ENCODE data around the gene NAA40. TPM values are rescaled to one million over a fixed set of nuclear protein-coding genes. Genes with fewer than 3 reads are reported as not detected.

Gene NAA40
- total RNA-seq, 4 donors from 2014 or later = 3.8 to 12.5 (median 8.5) TPM

DNA sequence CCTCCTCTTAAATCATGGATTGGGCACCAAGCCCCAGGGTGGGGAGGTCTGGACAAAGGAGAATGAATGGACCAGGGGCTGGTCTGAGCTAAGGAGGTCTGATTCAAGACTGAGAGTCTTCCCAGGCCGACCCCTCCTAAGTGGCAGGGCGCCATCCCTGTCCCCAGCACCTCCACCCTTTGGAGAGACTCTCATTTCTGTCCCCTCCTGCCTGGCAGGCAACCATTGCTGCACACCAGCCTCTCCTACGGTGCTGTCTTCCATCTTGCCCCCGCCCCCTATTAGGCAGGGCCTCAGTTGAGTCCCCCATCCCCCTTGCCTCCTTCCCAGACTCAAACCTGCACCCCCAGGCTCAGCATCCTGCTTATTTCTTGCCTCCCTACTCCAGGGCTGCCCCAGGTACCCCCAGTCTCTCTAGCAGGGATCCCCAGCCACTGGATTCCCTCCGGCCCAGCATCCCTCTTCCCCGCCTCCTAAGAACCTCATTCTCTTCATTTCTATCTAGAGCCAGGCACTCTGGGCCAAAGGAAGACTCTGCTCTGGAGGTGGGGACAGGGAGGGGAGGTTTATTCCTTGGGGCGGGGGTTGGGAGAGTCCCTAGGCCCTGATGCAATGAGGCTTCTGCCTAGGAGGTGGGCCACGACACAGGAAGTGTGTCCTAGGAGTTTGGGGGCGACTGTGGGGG lies 20.2 kb upstream of the NAA40 start:
- TF ChIP-seq POLR2AphosphoS5 (IDR thresholded peaks at IDR 0.05) (no peak), POLR2A (IDR thresholded peaks at IDR 0.05) (no peak), EP300 (IDR thresholded peaks at IDR 0.05) (no peak)
- TF ChIP-seq, protein P1, sequence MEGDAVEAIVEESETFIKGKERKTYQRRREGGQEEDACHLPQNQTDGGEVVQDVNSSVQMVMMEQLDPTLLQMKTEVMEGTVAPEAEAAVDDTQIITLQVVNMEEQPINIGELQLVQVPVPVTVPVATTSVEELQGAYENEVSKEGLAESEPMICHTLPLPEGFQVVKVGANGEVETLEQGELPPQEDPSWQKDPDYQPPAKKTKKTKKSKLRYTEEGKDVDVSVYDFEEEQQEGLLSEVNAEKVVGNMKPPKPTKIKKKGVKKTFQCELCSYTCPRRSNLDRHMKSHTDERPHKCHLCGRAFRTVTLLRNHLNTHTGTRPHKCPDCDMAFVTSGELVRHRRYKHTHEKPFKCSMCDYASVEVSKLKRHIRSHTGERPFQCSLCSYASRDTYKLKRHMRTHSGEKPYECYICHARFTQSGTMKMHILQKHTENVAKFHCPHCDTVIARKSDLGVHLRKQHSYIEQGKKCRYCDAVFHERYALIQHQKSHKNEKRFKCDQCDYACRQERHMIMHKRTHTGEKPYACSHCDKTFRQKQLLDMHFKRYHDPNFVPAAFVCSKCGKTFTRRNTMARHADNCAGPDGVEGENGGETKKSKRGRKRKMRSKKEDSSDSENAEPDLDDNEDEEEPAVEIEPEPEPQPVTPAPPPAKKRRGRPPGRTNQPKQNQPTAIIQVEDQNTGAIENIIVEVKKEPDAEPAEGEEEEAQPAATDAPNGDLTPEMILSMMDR (IDR thresholded peaks at IDR 0.05) = no peak
- ATAC-seq = no peak
- Histone ChIP-seq H3K4me1 (peaks cover 0 to 59% (median 40%) of the 10 kb centered on the region in 3 donors), H3K27me3 (no peaks in the 10 kb centered on the region), H3K9me3 (no peaks in the 10 kb centered on the region), H3K4me3 (peak overlapping the region in 1 of 2 donors; percentile 54), H3K36me3 (no peaks in the 10 kb centered on the region), H3K27ac (peak overlapping the region; percentile 15 to 88 (median 86))
- 0 to 10% methylated on average over 1 to 3 of the region's 9 CpGs for WGBS, 2 donors (ENCODE audit: low coverage in 1 of 2)

DNA sequence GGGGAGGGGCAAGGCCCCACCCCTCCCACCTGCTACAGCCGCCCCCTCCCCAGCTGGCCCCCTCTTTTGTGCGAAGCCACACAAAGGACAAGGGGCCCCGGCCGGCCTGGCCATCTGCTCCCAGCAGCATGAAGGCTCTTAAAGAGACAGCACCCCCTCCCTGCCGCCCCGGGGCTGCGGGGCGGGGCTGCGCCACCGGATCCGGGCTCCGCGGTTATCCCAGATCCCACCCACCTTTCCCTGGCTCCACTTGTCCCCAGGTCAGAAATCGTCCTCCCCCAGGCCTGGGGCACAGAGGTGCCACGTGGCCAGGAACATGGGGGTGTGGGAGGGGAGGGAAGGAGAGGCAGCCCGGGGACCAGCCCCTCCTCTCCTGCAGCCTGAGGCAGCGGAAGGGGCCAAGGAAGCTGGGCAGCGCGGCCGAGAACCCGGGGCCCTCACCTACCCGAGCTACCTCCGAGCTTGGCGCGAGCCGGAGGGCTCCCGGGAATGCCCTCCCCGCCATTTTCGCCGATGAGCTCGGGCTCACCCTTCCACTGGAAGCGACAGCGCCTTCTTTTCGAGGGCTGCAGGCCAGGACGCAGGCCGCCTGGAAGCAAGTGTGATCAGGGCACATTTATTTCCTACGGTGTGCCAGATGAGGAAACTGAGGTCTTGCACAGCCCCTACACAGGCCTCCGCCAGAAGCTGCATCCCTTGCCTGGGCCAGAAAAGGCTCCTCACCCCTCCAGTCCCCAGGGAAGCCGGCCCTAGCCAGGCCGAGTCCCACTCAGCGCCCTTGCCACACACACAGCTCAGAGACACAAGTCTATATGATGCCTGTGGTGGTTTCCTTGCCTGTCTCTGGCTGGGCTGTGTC lies 19.3 kb upstream of the NAA40 start:
- TF ChIP-seq POLR2AphosphoS5 (IDR thresholded peaks at IDR 0.05) = no peak
- TF ChIP-seq, protein P1 (IDR thresholded peaks at IDR 0.05) = peak in 1 of 4 experiments; percentile 18
- H3K9me3 ChIP-seq = no peaks in the 10 kb centered on the region
- ATAC-seq = no peak
- WGBS, 2 donors (ENCODE audit: low coverage in 1 of 2) = 51% methylated on average over 4 of the region's 41 CpGs; no CpG with 5 or more reads in 1 of the 2 donors
- peak overlapping the region; percentile 4 to 49 for H3K4me3 ChIP-seq
- H3K27ac ChIP-seq = peak overlapping the region; percentile 13 to 88 (median 86)
- no peaks in the 10 kb centered on the region for H3K36me3 ChIP-seq
- peaks cover 0 to 59% (median 40%) of the 10 kb centered on the region in 3 donors for H3K4me1 ChIP-seq
- no peaks in the 10 kb centered on the region for H3K27me3 ChIP-seq

DNA sequence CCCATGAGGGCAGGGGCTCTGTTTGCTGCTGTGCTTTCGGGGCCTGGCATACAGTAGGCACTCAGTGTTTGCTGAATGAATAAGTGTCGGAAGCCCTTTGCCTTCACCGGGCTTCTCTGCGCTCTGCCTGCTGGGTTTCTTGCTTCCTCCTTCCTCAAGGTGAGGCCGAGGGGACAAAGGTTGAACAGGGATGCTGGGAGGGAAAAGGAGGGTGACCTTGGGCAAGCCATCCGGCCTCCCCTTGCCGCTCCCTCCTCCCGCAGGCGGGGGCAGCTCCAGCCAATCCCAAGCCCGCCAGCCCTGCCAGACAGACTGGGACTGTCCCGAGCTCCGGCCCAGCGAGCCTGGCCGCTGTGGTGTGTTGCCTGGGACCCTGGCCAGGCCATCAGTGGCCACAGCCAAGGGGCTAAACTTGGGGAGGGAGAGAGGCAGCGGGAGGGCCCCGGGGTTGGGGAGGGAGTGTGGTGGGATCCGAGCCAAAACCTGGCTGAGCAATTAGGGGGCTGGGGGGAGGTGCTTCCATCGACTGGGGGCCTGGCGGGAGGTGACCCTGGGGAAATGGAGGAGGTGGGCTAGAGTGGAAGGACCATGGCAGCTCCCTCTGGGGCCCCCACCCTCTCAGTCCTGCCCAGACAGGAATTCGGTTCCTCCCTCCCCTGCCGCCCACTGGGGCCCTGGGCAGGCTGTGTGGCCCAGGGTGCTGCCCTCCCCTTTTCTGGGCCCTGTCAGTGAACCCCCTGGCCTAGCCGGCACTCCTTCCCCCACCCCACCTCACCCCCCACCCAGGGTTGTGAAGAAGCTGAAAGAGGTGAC lies 18.5 kb upstream of the NAA40 start:
- Histone ChIP-seq H3K36me3 (no peaks in the 10 kb centered on the region), H3K4me3 (no peak overlapping the region), H3K9me3 (no peaks in the 10 kb centered on the region), H3K4me1 (peaks cover 0 to 56% (median 40%) of the 10 kb centered on the region in 3 donors), H3K27me3 (no peaks in the 10 kb centered on the region), H3K27ac (peak overlapping the region in 3 of 4 donors; percentile 84 to 88 (median 88))
- 5 to 60% methylated on average over 3 to 4 of the region's 22 CpGs for WGBS, 2 donors (ENCODE audit: low coverage in 1 of 2)
- TF ChIP-seq, protein P1 (IDR thresholded peaks at IDR 0.05) = no peak
- no peak for TF ChIP-seq EP300 (IDR thresholded peaks at IDR 0.05)
- TF ChIP-seq POLR2A (IDR thresholded peaks at IDR 0.05) = no peak
- no peak for TF ChIP-seq POLR2AphosphoS5 (IDR thresholded peaks at IDR 0.05)
- ATAC-seq = peak; percentile 33

DNA sequence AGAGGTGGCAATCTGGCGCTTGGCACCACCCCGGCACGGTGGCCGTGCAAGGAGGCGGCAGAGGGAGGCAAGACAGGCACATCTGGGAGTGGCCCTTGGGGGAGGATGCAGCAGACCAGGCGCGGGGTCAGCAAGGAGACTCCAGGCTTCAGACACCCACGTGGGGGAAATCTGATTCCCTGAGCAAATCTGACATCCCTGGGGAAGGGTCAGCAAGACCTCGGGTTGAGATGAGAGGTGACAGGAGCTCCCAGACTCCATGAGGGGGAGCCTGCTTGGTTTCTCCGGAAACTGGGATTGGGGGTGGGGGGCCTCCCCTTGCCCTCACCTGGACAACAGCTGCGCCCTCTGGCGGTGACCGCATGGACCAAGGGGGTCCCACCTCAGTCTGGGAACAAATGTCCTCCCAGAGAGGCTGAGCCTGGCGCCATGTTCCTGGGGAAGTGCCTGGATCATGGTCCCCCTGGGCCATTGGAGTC lies 17.8 kb upstream of the NAA40 start:
- Histone ChIP-seq H3K4me3 (no peak overlapping the region), H3K4me1 (peaks cover 0 to 49% (median 36%) of the 10 kb centered on the region in 3 donors), H3K27me3 (no peaks in the 10 kb centered on the region), H3K9me3 (no peaks in the 10 kb centered on the region), H3K27ac (peak overlapping the region in 3 of 4 donors; percentile 84 to 88 (median 88)), H3K36me3 (no peaks in the 10 kb centered on the region)
- 35% methylated on average over 5 of the region's 14 CpGs; no CpG with 5 or more reads in 1 of the 2 donors for WGBS, 2 donors (ENCODE audit: low coverage in 1 of 2)
- TF ChIP-seq EP300 (IDR thresholded peaks at IDR 0.05) = no peak
- TF ChIP-seq POLR2AphosphoS5 (IDR thresholded peaks at IDR 0.05) = no peak
- TF ChIP-seq, protein P1 (IDR thresholded peaks at IDR 0.05) = peak in 3 of 4 experiments; percentile 9 to 52 (median 34)
- no peak for TF ChIP-seq POLR2A (IDR thresholded peaks at IDR 0.05)
- ATAC-seq = no peak

Measured in gastroesophageal sphincter (tissue), 4 donors.